HL-60/S4 treated with retinoic acid at 250 ng/mL for 4 days and 3 days (cell line): Measurements from ENCODE around the gene SRGN.

Experiments
- in situ Hi-C: fragments of 300-500 bp; cut with MboI; formaldehyde crosslinking; loops from 2 replicates; pipeline ENCODE4 v1.7.0; 2022; ENCODE audit warnings: low sequenced_read_pairs

Gene SRGN

DNA sequence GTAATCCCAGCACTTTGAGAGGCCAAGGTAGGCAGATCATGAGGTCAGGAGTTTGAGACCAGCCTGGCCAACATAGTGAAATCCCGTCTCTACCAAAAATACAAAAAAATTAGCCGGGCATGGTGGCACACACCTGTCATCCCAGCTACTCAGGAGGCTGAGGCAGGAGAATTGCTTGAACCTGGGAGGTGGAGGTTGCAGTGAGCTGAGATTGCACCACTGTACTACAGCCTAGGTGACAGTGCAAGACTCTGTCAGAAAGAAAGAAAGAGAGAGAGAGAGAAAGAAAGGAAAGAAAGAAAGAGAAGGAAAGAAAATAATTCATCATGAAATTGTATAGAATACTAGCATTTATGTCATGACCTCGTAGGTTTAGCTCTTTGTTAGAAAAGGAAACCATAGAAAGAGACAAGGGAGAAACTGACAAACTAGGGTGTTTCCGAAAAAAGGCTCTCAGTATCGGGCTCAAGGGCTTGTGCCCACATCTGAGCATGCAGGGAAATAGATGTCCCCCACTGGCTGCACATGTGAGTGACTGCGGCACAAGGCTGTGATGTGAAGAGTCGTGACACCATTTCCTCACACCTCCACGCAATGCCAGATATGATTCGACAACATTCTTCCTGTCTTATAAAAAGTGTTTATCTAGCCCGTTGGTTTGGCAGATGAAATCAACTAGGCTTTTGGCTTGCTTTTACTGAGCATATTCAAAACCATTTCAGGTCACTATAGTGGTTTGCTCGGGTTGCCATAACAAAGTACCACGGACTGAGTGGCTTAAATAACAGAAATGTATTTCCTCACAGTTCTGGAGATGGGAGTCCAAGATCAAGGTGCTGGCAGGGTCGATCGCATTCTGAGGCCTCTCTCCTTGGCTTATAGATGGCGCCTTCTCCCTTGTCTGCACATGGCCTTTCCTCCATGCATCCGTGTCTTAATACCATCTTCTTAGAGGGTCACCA lies 2.0 kb downstream of the SRGN start:
- in situ Hi-C loops: no loop called here

DNA sequence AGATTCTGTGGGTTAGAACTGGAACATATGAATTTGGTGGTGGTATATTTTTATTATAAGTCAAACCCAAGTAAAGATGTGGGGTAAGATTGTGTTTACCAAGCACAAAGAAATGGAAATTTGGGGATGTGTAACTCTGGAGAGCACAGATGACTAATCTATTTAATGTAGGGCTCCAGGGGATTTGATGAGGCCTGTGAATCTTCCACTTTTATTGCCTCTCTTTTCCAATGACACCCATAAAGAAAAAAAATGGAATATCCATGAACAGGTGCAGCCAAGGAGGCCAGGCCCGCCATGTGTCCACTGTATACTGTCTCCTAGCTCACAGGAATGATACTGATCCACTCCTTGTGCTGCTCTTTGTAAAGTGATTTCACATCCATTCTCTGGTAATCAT lies 2.8 kb downstream of the SRGN start:
- in situ Hi-C loops: no loop called here

DNA sequence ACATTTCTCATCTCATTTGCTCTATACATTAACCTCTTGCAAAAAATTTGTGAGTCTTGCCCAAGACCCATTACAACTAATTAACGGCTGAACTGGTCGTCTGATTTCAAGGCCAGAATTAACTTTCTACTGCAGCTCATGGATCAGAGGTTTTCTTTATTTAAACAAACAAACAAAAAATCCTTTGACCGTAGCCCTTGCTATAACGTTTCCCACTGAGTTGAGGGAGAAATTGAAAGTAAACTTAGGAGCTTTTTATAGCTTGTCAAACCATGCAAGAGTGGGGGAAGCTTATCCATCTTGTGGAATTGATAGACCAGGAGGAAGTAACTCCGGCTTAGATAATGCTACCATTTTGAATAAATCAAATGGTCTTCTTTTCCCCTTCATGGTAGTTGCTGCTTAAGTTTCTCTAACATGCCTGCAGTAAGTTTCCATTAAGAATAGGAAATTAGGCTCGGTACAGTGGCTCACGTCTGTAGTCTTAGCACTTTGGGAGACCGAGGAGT lies 3.3 kb downstream of the SRGN start:
- in situ Hi-C loops: no loop called here

DNA sequence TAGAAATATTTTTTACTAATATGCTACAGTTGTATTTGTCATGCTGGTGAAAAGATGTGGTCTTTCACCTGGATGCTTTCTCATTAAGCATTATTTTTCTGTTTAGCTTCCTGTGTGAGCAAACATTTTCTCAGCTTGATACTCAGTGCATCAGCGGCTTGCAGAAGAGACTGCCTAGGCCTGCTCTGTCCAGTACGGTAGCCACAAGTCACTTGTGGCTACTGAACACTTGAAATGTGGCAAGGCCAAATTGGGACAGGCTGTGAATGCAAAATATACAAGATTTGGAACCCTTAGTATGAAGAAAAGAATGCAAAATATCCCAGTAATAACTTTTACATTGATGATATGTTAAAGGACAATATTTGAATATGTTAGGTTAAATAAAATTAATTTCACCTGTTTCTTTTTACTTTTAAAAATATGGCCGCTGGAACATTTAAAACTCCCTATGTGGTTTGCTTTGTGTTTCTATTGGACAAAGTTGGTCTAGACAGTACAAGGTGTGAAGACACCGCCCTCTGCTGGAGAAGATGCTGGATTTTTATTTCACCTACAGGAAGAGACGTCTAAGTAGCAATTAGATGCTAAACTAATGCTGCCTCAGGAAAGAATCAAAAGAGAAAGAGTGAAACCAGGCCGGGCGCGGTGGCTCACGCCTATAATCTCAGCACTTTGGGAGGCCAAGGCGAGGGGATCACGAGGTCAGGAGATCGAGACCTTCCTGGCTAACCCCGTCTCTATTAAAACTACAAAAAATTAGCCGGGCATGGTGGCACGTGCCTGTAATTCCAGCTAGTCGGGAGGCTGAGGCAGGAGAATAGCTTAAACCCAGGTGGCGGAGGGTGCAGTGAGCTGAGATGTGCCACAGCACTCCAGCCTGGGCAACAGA lies 5.3 kb downstream of the SRGN start:
- in situ Hi-C loops: no loop called here

DNA sequence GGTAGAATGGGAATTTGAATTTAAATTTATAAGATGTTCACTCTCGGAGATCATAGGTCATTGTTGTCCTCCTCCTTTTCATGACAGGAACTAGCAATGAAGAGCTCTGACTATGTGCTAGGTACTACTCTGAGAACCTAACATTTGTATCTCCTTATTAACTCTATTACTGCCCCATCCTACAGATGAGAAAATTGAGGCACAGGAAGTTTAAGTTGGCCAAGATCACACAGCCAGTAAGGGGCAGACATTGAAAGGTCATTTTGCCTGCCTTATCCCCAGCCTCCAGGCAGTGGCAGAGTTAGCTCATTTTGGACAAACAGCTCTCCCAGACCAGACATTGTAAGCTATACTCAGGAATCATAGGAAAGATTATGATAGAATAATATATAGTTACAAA lies 6.0 kb downstream of the SRGN start:
- in situ Hi-C loops: no loop called here

DNA sequence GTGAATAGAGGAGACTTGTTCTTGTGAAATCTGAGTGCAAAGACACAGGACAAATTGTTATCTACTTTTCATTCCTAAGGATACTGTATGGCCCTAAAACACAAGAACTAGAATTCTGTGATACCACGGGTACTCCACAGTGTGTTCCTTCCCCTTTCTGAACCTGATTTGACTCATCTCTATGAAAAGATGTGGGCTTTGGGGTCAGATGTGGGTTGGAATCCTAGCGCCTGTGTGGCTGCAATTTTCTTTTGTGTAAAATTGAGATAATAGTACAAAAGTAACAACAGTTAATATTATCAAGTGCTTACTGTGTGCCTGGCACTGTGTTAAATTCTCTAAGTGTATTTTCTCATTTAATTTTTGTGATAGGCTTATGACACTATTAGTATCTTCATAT lies 8.1 kb downstream of the SRGN start:
- in situ Hi-C loops: no loop called here

DNA sequence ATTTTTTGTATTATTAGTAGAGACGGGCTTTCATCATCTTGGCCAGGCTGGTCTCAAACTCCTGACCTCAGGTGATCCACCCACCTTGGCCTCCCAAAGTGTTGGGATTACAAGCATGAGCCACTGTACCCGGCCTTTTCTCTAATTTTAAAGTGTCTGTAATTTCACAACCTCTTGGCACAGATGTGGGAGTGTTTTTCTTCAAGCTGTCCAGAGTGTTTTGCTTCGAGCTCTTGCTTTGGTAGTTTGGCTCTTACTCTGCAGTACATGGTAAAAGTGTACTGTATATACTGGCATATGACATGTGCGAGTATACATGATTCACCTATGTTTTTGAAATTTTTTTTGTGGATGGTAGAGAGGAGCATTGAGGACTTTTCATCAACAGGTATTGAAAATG lies 9.8 kb downstream of the SRGN start:
- in situ Hi-C loops: no loop called here

DNA sequence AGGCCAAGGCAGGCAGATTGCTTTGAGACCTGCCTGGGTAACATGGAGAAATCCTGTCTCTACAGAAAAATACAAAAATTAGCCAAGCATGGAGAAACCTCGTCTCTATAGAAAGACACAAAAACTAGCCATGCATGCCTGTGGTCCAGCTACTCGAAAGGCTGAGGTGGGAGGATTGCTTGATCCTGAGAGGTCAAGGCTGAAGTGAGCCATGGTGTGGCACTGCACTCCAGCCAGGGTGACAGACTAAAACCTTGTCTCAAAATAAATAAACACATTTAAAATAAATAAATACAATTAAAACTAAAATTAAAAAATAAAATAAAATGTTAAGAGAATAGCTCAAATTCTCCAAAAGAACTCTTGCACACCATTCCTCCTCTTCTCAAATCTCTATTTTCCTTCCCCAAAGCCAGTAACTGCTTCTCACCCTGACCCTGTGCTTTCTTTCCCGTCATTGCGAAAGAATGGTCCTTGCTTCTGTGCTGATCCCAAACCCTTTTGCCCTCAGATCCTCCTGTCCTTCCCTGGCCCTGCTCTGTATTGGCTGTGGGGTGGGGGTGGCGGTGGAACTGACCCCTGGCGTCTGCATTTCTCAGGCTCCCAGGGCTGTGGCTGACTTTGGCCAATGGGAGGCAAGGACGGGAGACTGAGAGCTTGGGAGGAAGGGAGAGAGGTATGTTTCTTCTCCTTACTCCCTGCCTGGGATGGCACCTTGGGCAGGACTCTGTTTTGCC lies 12.4 kb downstream of the SRGN start:
- in situ Hi-C loops: no loop called here

DNA sequence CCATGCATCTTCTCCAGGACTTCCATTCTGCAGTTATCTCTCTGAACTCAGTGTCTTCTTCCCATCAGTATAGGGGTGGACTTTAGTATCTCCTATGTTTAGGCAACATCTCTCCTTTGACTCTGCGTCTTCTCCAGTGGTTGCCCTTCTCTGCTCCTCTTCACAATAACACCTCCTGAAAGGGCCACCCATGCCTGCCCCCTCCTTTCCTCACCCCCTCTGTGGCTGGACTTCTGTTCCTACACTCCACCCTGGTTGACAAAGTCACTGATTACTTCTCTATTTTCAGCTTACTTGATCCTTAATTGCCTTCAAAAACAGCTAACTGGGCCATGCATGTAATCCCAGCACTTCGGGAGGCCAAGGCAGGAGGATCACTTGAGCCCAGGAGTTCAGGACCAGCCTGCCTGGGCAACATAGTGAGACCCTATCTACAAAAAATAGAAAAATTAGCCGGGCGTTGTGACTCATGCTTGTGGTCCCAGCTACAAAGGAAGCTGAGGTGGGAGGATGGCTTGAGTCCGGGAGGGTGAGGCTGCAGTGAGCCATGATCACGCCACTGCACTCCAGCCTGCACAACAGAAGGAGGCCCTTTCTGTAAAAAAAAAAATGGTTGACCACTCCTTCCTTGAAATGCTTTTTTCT lies 13.7 kb downstream of the SRGN start:
- in situ Hi-C loops: no loop called here

DNA sequence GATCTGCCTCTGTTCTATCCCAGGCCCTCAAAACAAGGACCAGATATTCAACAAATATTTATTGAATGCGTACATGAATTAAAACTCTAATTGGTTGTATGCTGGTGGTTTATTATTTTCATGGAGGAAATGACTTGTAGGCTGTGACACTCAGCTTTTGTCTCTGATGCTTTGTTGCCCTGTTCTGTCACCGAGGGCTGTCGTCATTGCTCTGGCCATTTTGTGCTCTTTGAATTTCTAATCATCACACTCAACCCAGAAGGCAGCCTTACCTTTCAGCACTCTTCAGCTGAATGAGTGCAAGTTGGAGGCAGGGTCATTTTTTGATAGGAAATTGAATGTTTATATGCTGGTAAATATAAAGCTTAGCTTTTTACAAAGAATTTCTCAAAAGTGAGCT lies 14.5 kb downstream of the SRGN start:
- in situ Hi-C loops: no loop called here

DNA sequence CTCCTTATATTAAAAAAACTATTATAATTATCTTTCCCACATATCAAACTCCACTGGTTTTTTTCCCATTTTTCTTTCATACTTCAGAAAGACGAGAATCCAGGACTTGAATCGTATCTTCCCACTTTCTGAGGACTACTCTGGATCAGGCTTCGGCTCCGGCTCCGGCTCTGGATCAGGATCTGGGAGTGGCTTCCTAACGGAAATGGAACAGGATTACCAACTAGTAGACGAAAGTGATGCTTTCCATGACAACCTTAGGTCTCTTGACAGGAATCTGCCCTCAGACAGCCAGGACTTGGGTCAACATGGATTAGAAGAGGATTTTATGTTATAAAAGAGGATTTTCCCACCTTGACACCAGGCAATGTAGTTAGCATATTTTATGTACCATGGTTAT lies 15.9 kb downstream of the SRGN start:
- in situ Hi-C loops: no loop called here

DNA sequence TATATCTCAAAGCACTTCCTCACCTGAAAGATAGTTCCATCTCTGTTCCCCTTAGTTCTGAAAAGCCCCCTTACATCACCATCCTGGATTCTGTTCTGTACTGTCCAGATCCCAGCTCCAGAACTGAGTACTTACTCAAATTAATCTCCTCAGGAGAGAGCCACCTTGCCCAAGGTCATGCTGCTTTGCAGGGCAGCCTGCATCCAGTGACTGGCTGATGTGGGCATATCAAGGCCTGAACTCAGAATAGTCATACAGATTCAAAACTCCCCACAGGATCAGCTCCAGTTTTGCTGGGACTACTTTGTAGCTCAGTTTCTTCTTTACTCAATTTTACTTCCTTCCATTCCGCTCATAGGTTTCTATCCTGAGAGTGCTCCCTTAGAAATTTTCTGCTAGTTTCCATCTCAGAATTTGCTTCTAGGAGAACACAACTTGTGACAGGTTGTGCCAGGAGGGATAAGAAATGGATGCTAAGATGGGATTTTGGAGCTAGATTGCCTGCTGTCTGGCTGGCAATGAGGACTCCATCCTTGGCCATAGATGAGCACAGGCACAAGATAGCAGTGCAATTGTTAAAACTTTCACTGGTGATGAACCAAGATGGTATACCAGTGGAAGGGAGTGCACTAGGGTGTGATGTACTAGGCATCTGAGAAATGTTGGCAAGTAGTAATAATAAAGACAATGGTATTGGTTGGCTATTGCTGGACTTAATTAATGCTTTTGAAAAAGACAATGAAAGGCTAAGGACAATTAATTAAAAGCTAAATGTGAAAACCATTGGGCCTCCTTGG lies 17.3 kb downstream of the SRGN start:
- in situ Hi-C loops: no loop called here

DNA sequence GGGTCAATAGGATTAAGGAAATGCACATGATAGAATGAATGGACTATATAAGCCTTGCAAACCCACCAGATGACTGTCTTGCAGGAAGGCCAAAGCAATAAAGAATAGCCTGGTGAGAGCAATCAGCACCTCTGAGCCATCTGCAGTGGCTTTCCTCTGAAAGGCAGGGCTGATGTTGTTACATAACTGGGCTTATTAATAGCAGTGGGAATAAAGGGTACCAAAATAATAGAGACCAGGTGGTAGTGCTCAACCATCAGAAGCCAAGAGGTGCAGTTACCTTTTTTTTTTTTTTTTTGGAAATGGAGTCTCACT lies 19.2 kb downstream of the SRGN start:
- in situ Hi-C loops: no loop called here

DNA sequence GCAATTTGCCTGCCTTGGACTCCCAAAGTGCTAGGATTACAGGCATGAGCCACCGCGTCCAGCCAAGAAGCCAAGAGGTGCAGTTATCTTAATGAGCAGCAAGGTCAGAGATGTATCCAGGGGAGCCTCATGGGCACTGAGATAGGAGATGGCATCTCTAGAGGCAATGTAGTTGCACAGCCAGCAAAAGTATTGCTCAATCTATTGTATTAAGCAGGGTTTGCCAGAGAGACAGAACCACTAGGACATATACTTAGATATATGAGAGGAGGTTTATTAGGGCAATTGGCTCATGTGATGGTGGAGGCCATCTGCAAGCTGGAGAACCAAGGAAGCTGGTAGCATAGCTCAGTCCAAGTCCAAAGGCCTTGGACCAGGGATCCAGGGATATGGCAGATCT lies 19.8 kb downstream of the SRGN start:
- in situ Hi-C loops: no loop called here

DNA sequence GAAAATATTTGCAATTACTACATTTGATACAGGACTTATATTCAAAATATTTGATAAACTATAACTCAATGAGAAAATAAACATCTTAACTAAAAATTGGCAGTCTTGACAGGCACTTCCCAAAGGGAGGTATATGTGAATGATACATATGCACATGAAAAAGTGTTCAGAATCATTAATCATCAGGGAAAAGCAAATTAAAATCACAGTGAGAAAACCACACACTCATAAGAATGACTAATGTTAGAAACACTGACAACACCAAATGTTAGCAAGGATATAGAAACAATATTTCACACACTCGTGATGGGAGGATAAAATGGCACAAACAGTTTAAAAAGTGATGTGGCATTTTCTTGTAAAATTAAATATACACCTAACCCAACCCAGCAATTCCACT lies 32.0 kb downstream of the SRGN start:
- in situ Hi-C loops: no loop called here

DNA sequence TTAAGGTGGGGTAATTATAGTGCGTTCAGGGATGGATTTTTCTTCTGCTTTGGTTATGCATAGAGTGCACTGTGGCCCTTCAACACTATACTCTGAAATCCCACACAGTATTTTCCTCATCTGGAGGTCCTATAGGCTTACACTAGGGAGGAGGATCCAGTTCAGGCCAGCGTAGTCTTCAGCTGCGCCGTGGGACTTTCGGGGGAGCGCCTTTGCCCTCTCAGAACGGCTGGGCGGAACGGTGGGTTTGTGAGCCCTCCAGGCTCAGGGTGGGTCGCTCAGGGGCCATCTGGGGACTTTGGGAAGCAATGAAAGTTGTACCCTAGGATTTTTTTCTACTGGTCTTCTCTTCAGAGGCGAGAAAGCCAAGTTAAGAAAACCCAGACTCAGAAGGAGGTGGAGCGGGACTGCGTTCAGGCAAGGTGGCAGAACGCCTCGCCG lies 35.4 kb downstream of the SRGN start:
- in situ Hi-C loops: no loop called here

DNA sequence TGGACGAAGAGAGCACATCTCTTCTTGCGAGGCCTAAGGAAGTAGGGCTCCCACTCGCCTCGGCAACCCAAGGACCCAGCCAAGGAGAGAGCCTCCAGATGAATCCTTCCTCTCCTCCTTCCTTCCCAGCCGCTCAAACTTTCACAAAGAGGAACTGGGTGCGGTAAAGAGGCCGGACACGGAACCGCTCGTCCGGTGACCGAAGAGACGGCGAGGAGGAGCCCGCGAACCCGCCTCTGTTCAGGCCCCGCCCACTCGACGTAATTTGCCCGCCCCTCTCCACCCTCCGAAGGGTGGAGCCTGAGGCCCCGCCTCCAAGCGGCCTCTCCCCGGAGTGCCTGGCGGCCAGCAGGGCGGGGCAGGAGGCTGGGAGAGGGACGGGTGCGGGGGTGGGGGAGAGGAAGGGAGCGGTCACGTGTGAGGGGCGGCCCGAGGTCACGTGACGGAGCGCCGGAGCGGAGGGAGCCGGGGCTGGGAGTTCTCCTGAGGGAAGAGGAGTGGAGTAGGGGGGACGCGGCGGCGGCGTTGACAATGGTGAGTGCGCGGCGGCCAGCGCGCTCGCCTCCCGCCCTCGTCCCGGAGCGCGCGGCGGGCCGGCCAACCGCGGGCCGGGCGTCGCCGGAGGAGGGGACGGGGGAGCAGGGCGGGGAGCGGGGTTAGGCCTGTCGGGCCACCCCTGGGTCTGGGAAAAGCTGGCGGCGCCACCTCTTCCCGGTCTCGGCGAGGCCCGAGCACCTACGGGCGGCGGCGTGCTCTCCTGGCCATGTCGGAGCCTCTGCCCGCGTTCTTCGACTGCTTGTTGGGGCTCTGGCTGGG lies 36.1 kb downstream of the SRGN start, which contains the start of gene VPS26A:
Gene VPS26A, plus strand, starts transcription at position 432 of the 816 bp plus-strand sequence. Its CDS starts 100 bp downstream, at position 532.
- in situ Hi-C loops: no loop called here

DNA sequence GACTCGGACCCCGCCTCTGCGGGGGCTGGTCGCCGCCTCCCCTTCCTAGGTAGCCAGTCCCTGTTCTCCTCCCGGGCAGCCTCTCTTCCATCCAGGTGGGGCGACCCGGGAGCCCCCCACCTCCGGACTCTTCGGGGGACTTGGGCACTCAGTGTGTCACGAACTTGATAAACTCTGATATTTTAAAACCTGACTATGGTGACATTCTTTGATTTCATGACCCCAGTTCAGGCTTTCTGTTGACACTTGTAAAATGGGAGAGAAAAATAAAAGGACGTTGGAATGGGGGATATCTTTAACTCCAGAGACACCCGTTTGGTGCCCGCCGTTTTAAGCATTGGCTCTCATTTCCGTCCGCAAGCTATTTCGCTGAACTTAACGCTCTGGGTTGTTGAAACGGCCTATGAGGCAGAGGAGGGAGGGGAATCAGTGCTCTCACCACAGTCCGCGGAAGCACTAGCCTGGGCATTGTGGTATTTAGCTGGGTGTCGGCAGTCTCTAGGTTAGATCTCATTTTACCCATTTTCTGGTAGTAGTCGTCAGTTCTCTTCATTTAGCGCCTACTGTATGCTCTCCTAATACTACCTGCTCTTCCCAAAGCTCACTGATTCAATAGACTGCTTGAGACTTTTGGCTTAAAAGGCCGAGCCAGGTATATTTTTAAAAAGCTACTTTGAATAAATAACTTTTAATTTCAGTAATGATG lies 36.8 kb downstream of the SRGN start:
- in situ Hi-C loops: no loop called here
